Activated T-cell treated with anti-CD3 and anti-CD28 coated beads for 24 hours (primary cell): Measurements from ENCODE around the gene TDRD10.
A peak's percentile ranks its signal among the peaks of the same experiment; 100 is the strongest.

ENCODE experiments used
- DNase-seq: peaks from one replicate; pipeline ENCODE4 v3.0.0-alpha.2; 2020; ENCODE audit warnings: low read depth

Gene TDRD10

DNA sequence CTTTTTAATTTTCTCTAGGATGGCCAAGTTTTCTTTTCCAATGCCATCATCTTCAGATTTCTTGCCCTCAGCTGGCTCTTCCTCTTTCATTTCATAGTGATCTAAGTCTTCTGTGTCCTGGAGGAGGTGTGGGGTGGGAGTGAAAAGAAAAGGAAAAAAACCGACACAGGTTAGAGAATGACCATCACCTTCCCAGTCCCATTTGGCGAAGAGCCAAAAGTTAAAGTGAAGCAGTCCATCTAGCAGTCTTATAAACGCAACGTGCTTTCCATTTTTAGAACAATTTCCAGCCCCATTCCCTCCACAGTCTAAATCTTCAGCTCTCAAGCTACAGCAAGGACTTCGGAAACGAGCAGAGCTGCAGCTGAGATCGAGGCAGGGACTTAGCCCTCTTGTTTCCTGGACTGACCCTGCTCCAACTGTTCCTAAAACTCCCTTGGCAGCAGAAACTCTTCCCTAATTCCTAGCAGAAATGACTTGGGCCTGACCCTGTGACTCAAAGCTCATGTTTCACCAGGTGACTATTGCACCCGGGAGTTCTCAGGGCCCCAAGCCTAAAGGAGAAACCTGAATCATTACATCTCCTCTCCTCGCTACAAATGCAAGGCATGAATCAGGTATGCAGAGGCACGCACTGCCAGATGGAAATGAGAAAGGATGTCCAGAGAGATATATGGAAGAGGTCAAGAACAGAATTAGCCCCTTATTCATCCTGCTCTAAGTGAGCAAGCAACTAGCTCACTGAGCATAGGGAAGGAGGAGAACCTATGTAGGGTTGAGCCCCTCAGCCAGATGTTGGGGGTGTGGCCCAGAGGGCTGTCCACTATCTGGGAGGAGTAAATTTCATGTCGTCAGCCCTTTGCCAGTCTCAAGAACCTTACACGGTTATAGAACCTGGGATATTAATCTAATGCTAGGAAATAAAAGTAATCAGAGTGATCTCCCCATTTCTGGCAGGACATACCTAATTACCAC is 51.3 kb downstream of the TDRD10 start:
- no peak for DNase-seq

DNA sequence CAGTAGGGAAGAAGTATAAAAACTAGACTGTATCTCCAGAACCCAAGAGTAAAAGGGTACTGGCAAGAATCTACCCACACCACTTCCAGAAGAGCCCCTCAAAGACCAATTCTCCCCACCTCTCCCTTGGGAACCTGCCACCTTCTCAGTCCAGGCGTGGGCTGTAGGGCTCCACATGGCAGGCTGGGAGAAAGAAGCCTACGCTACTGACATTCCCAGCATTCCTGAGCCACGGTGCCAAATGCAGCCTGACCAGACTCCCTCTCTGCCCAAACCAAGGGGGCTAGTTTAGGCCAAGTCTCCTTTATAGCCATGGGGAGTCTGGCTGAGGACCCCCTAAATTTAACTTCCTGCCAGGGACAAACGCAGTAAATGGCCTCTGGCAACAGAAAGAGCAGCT is 54.4 kb downstream of the TDRD10 start:
- DNase-seq: no peak

DNA sequence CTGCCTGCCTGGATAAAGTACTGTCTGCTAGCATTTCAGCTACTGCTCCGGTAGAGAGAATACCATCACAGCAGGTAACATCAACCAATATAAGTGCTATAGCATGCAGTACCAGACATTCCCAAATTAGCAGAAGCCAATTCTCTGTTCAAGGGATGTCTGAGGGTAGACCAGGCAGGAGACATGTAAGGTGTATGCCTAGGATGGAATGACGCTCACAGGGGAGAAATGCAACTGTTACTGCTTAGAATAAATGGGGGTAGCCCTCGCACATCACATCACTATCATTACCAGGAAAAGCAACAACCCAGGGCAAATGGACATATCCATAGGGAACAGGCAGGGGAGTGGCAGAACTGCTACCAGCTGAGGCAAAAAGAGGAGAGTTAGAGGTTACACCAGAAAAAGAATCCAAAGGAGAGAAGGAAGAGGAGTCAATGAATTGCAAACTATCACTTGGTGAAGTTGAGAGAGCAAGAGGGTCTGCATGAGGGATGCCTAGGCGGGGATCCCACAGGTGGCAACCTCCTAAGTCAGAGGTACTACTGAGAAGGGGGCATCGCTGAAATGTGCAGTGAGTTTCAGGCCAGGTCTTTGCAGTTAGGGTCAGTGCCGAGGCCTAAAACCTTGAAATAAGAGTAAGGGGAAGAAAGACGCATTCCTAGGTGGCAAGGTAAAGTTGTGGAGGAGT is 55.4 kb downstream of the TDRD10 start:
- no peak for DNase-seq

DNA sequence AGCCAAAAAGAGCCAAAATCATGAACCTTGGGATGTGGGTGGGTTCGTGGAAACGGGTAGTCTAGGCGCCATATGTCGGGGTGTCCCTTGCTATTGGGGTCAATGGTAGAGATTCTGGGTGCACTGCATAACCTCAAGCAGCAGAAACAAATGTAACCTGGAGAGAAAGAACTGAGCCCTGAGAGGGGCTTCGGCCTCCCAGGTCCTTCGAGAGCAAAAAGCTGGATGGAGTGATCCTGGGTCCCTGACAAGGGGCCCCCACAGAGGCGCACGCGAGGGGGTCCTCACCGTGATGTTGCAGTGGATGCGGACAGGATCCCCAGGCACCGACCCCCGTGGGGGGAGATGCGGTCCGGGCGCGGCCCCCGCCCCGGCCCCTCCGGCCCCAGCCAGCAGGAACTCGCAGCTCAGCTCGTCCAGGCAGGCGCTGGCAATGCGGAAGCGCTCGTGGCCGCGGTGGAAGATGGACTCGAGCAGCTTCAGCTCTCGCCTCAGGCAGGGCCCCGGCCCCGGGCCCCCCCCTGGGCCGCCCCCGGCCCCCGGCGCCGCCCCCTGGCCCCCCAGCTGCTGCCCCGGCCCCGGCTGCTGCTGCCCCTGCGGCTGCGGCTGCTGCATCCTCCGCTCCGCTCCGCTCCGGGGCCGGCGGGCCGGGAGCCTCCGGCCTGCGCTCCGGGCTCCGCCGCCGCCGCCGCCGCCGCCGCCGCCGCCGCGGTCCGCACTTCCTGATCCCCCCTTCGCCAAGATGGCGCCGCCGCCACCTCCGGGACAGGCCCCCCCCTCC is 56.1 kb downstream of the TDRD10 start, which contains the start of gene UBE2Q1:
Gene UBE2Q1, minus strand, starts transcription at position 724 of the 781 bp plus-strand sequence. Its CDS starts 109 bp downstream, at position 615.
- DNase-seq: peak; percentile 6

DNA sequence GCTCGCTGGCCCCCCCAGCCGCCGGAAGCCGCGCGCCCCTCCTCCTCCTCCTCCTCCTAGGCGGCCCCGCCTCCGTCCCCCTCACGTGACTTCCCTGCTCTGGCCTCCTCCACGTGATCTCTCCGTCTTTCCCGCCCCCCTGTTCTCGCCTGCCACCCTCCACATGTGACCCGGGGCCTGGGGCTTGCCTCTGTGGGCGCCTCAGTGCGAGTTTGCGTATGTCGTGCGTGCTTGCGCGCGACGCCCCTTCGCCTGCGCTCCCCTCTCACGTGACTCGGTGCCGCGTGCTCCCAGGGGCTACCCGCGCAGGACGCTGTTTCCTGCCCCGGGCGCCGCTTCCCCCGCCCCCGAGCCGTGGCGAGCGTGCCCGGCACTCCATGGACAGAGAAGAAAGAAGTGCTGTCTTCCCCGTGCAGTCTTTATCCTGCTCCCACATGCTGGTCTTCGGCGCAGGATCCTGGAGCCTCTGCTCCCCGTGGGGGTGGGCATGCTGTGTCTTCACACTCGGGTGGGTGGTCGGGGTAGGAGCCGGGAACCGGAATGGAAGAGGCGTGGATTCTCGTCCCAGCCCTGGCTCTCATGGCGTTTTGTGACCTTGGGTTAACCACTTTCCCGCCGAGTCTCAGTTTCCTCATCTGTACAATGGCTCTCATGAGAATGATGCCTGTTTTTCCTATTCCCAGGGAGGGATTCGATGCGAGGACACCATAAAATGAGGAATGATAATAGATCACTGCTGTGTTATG is 56.9 kb downstream of the TDRD10 start:
- peak; percentile 99 for DNase-seq

DNA sequence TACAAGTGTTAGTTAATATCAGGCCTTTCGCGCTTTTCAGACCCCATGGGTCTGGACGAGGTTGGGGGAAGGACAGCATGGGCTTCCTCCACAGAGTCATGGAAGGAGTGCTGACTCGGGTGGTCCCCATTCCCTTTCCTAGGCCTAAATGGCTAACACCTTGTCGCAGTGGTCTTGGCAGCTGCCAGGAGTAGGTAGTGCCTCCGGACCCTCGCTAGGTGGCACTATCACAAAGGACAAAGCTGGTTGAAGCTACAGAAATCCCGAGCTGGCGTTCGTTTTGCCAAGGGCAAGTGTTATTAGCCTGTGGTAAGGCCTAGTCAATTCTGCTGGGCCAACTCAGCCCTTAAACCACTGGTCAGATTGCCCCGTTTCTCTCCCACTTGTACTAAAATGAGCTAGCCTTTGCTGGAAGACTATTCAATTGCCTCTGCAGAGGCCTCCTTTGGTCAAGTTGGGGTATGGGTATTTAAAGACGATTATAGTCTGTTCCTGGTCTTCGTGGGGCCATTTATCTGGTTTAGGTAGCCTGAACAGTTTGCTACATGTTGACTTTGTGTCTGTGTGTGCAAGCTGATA is 57.5 kb downstream of the TDRD10 start:
- peak; percentile 82 for DNase-seq

DNA sequence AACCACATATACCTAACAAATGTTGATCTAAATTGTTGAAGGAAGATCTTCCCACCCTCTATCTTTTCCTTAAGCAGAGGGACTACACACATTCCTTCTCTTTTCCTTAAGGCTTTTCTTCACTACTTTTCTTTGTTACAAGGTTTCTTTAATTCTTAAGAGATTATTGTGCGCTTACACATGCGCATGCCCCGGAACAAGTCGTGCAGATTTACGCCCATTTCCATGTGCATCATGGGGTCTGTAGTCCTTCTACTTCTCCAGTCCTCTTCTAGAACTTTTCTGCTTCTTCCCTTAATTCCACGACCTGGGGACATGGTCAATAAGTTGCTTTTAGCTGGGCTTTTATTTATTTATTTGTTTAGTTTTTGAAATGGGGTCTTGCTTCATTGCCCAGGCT is 63.9 kb downstream of the TDRD10 start:
- no peak for DNase-seq

DNA sequence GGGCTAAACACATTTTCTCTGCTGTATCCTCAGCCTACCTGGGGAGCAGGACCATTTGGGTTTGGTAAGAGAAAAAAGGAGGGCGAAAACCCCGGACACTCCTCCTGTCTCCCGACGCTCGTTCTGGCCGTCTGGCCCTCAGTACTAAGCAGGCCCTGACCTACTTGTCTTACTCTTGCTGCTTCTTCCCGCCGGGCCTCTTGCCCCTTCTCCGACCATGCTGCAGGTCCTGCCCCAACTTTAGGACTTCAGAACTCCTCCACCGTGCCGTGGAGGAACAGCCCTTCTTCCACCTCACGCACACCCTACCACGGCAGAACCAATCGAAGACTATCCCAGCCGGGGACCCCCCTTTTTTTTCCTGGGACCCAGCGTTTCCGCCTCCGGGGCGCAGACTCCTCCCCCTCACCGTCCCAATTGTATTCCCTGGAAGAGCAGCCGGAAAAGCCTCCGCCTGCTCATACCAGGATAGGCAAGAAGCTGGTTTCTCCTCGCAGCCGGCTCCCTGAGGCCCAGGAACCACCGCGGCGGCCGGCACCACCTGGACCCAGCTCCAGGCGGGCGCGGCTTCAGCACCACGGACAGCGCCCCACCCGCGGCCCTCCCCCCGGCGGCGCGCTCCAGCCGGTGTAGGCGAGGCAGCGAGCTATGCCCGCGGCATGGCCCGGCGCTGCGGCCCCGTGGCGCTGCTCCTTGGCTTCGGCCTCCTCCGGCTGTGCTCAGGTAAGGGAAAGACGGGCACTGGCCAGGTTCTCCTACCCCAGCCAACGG is 65.6 kb downstream of the TDRD10 start, which contains the start of gene CHRNB2:
Gene CHRNB2, plus strand, starts transcription at position 393 of the 771 bp plus-strand sequence. Its CDS starts 267 bp downstream, at position 660.
- DNase-seq: peak; percentile 55

DNA sequence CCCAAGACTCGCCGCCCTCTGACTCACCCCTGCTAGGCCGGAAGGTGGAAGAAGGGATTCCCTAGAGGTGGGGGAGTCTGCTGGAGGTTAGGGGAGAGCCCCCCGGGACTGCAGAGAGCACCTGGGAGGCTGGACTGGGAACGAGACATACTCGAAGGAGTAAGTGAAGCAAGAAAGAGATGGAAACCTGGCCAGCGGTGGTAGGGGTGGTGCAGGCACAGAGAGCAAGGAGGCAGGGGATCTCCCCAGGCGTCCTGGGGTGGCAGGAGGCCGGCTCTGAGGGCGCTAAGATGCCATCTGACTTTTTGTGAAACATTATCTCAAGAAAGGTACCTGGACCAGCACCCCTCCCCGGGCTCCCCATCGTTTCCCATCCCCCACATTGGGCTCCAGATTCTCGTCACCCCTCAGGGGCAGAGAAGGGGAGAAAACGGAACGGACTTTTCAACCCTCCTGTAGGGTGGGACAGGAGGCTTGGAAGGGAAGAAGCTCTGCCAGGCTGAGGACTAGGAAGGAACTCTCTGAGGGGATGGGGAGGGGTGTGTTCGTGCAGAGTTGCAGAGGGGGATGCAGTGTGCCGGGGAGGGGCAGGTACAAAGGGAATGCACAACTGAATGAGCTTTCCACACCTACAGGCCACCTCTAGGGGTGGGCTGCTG is 66.3 kb downstream of the TDRD10 start:
- no peak for DNase-seq

DNA sequence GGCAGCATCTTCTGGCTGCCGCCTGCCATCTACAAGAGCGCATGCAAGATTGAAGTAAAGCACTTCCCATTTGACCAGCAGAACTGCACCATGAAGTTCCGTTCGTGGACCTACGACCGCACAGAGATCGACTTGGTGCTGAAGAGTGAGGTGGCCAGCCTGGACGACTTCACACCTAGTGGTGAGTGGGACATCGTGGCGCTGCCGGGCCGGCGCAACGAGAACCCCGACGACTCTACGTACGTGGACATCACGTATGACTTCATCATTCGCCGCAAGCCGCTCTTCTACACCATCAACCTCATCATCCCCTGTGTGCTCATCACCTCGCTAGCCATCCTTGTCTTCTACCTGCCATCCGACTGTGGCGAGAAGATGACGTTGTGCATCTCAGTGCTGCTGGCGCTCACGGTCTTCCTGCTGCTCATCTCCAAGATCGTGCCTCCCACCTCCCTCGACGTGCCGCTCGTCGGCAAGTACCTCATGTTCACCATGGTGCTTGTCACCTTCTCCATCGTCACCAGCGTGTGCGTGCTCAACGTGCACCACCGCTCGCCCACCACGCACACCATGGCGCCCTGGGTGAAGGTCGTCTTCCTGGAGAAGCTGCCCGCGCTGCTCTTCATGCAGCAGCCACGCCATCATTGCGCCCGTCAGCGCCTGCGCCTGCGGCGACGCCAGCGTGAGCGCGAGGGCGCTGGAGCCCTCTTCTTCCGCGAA is 69.4 kb downstream of the TDRD10 start:
- DNase-seq: no peak

DNA sequence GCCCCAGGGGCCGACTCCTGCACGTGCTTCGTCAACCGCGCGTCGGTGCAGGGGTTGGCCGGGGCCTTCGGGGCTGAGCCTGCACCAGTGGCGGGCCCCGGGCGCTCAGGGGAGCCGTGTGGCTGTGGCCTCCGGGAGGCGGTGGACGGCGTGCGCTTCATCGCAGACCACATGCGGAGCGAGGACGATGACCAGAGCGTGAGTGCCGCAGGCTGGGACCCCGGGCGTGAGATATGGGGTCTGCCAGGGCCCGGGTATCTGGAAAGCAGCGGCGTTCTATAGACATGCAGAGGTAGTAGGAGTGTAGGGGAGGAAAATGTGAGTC is 69.9 kb downstream of the TDRD10 start:
- DNase-seq: no peak

DNA sequence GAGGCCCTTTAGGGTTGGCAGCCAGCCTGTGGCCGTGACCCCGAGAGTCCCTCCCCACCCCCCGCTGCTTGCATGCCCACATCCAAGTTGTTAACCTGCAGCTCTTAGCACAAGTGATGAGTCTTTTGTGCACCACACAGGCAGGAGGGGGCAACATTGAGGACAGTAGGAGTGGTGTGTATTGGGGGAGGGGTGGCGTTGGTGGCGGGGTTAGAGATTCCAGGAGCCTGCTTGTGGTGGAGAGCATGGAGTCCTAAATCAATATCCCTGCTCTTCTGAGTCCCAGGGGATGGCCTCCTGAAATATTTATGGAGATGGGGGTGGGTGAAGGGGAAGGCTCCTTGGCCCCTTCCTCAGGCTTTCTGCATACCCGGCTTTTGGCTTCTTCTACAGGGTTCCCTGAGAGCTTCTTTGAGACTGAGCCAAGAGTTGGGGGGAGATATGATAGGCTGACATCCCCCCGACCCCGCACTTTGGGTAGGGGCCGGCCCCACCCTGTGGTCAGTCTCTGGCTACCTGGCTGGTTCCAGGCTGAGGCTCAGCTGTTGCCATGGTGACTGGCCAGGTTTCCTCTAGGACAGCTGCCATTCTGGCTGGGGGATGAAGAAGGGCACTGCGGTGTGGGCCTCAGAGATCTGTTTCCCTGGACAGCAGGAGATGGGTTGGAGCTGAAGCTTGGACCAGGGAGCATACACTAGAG is 70.6 kb downstream of the TDRD10 start:
- DNase-seq: no peak

DNA sequence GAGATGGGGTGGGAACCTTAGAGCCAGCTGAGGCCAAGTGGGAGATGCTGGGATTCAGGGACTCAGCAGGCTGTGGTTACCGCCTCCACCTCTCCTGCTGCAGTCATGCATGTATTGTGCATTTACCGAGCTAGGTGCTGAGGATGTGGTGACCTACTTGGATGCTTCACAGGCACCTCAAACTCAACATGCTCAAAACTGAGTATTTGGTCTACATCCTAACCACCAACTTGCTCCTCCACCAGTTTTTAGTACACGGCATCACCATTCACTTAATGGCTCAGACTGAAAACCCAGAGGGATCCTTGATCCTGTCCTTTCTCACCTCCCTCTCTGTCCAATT is 71.1 kb downstream of the TDRD10 start:
- DNase-seq: no peak

DNA sequence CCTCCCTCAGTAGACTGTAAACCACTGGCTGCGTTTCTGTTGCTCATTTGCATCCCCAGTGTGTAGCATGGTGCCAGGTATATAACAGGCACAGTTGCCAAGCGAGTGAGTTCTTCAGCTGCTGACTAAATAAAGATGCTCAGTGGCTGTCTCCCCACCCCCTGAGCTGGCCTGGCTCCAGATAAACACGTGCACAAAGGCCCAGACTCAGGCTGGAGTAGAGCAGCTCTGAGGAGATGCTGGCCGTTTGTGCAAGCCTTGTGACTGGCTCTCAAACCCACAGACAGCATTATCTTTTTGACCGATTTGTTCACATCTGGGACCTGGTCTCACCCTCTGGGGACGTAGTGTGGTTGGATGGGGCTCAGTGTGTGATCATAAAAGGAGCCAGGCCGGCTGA is 72.7 kb downstream of the TDRD10 start:
- DNase-seq: no peak

DNA sequence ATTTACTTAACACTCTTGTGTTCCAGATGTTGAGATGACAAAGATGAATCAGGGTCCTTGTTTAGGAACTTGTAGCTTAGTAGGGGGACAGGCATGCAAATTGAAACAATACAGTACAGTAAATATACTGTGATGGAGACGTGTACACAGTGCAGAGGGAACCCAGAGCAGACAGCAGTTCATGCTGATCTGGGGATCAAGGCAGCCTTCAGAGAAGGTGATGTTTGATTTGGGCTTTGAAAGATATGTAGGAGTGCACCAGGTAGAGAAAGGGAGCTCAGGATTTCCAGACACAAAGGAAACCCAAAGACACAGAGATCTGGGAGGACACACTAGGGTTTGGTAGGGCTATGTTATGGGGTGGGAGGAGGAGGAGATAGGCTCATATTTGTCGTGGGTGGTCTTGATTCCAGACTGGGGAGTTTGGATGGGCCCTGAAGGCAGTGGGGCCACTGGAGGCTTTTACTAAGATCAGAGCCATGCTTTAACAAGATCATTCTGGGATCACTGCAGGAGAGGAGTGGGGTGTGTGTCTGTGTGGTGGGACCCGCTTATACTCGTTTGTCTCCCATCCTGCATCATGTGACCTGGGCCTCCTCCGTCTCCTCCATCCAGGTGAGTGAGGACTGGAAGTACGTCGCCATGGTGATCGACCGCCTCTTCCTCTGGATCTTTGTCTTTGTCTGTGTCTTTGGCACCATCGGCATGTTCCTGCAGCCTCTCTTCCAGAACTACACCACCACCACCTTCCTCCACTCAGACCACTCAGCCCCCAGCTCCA is 73.3 kb downstream of the TDRD10 start:
- DNase-seq: no peak

DNA sequence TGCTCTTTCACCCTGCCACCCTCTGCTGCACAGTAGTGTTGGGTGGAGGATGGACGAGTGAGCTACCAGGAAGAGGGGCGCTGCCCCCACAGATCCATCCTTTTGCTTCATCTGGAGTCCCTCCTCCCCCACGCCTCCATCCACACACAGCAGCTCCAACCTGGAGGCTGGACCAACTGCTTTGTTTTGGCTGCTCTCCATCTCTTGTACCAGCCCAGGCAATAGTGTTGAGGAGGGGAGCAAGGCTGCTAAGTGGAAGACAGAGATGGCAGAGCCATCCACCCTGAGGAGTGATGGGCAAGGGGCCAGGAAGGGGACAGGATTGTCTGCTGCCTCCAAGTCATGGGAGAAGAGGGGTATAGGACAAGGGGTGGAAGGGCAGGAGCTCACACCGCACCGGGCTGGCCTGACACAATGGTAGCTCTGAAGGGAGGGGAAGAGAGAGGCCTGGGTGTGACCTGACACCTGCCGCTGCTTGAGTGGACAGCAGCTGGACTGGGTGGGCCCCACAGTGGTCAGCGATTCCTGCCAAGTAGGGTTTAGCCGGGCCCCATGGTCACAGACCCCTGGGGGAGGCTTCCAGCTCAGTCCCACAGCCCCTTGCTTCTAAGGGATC is 74.0 kb downstream of the TDRD10 start:
- no peak for DNase-seq

DNA sequence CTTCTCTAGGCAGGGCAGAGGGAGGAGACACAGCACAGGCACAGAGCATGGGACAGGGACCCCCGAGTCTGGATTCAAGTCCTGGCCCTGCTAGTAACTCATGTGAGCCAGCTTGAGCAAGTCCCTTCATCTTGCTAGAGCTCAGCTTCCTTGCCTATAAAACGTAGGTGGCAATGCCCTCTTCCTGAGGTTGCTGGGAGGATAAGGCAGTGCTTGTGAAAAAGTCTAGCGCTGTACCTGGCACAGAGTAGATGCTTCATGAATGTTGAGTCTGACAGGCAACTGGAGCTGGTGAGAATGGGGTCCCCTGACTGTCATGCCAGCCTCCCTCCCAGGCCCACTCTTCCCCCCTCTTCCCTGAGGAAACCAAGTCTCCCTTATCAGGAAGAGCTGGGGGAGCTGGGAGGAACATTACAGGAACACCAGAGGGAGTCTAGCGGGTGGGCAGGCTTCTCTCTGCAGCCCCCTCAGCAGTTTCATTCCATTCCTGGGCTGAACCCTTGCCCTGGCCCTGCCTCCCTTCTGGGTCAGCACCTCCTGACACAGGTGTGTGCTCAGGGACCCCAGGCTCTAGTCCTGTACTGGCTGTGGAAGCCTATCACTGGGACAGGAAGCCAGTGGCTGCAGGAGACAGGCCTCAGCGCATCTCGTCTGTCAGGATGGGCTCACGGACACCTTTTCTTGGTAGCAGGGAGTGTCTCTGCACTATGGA is 75.5 kb downstream of the TDRD10 start:
- DNase-seq: no peak
